Fibroblast of skin of left biceps (primary cell): ENCODE data around the gene C1QTNF1.
"Not testable (repeated sequence)": the region's sequence is repeated elsewhere in the genome, so short reads cannot be mapped to it uniquely, and the experiment has no call there.

Source experiments
- DNase-seq, 2 experiments: peaks; one replicate each; pipeline ENCODE4 v3.0.0-alpha.2; 2013; ENCODE audit warnings: low read depth in 2 of 2

C1QTNF1 gene

GRCh38 chr17:79022507-79022991, 1.4 kb upstream of the C1QTNF1 start:
- DNase-seq: no peak

DNA sequence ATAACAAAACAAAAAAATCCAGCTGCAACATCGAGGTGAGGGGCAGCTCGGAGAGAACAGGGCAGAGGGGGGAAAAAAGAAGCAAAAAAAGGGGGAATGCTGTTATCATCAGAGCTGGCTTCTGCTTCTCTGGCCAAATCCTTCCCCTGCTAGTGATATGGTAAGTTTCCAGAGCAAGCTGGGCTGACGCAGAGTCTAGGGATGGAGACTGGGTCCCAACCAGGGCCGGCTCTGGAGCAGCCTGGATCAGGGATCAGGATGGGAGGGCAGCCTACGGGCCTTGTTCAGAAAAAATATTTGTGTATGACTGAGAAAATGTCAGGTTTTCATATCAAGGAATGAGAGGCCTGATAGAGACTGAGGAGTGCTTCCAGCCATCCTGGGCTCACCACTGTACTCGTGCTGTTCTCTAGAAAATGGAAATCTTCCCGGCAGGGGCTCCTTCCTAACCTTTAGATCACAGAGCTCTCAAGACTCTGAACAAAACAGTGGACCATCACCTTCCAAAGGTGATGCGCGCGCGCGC, 726 bp upstream of the C1QTNF1 start:
- DNase-seq: no peak

GRCh38 chr17:79024901-79025737, 1.1 kb downstream of the C1QTNF1 start:
- DNase-seq: no peak

DNA sequence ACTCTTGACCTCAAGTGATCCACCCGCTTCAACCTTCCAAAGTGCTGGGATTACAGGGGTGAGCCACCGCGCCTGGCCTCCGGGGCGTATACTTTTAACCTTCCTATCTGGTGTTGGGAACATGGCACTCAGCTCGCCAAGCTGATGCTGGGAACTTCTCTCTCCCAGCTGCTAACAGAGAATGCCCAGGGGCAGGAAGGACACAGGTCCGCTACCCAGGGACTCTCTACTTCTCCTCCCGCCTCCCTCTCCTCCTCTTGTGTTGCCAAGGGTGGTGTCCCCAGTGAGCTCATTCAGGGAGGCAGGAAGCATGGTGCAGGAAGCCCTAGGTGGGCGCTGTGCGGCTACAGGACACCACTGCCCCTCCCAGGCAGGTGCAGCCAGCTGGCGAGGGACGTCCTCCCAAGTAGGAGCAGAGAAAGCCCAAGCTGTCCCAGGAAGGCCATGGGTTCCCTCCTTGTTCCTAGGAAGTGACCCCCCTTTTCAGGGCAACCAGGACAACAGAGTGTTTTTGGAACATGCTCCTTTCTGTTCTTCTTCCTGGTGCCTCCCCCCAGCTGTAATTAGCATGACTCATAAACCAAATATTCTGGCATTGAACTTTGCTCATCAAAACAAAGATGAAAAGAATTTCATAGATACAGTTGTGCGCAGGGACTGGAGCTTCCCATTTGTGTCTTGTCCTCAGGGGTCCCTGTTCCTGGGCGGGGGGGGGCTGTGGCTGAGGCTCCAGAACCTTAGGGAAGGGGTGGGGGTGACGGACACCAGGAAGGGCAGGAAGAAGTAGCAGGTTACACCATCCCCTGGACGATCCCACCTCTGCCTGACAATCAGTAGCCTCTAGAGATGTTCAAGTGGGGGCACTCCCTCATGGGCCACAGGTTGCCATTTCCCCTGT, 2.7 kb downstream of the C1QTNF1 start:
- no peak for DNase-seq

- no peak for DNase-seq
Measured at GRCh38 chr17:79027274-79027924, 3.4 kb downstream of the C1QTNF1 start.

- DNase-seq: no peak
Measured at GRCh38 chr17:79027925-79028491, 4.0 kb downstream of the C1QTNF1 start.

DNA sequence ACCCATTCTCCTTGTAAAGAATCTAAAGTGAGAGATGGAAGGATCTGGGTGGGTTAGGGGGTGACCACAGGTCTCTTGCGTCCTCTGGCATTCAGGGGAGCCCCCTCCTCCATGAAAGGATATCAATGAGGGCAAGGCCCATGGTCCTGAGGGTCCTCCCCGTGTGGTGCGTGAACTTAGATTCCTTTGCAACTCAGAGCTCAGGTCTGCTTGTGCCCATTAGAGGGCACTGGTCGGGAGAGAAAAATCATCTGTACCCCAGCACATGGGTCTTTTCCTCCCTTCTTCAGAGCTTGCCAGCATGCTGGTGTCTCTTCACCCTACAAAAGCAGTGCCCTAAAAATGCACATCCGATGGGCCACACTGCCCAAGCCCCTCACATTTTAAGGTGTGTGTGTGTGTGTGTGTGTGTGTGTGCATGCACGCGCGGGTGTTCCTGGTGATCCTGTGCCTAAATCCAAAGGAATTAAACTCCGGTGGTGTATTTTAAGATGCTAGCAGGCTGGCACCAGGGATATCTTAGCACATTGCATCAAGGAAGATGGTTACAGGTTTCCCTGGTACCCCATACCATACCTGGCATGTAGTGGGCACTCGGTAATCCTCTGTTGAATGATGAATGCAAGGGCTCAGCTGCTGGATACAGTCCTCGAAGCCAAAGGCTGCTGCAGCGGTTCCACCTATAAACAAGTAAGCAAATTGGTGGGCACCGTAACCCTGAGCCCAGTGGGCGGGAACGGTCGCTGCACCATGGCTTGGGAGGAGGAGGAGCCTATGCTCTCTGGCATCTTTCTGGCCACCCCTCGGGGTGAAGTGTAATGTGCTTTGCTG, 4.7 kb downstream of the C1QTNF1 start:
- no peak for DNase-seq

DNA sequence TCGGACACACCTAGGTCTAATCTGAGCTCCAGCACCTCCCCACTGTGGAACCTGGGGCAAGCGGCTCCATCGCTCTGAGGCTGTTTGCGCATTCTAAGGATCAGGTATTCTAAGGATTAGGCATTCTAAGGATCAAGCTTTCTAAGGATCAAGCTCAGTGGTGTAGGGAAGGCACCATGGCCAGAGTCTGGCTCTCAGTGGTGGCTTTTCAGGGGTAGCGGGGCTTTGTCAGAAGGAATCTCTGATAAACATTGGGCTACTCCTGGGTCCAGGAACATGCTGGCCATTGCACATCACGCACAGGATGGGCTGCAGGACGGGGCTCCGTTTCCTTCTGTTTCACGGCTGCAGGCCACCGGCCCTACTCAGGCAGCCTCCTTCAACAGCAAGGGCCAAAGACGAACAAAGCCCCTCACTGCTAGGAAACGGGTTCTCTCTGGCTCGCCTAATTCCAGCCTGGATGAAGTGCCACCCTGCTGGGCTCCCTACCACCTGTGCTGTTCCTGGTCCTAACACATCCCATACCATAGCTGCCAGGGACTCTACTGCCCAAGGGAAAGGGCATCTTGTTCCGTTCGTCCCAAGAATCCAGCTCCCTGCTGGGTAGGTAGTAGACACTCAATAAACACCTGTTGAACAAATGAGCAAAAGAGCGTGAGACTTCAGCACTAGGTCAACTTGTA, 5.5 kb downstream of the C1QTNF1 start:
- no peak for DNase-seq

DNA sequence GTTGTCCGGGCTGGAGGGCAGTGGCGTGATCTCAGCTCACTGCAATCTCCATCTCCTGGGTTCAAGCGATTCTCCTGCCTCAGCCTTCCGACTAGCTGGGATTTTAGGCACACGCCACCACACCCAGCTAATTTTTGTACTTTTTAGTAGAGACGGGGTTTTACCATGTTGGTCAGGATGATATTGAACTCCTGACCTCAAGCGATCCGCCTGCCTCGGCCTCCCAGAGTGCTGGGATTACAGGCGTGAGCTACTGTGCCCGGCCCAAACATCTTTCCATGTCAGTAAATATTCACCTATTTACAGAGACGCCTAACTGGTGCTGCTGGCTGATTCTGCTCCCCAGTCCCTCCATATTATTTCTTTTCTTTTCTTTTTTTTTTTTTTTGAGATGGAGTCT, 6.7 kb downstream of the C1QTNF1 start:
- DNase-seq: not testable (repeated sequence)

- no peak for DNase-seq
Measured at GRCh38 chr17:79031996-79032875, 8.3 kb downstream of the C1QTNF1 start.

DNA sequence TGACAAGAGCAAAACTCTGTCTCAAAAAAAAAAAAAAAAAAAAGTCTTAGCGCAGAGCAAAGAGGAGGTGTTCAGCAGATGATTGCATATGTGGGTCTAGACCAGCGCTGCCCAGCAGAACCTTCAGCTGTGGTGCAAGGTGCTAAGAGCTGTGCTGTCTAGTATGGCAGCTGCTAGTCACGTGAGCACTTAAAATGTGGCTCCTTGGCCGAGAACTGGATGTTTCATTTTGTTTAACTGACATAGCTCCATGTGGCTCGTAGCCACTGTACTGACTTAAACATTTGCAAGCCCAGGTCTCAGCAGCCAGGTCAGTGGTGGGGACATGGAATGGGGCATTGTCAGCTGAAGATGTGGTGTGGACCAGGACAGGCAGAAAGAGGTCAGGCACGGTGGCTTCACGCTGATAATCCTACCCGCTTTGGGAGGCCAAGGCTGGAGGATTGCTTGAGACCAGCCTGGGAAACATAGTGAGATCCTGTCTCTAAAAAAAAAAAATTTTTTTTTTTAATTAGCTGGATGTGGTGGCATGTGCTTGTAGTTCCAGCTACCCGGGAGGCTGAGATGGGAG, 9.2 kb downstream of the C1QTNF1 start:
- DNase-seq: no peak

DNA sequence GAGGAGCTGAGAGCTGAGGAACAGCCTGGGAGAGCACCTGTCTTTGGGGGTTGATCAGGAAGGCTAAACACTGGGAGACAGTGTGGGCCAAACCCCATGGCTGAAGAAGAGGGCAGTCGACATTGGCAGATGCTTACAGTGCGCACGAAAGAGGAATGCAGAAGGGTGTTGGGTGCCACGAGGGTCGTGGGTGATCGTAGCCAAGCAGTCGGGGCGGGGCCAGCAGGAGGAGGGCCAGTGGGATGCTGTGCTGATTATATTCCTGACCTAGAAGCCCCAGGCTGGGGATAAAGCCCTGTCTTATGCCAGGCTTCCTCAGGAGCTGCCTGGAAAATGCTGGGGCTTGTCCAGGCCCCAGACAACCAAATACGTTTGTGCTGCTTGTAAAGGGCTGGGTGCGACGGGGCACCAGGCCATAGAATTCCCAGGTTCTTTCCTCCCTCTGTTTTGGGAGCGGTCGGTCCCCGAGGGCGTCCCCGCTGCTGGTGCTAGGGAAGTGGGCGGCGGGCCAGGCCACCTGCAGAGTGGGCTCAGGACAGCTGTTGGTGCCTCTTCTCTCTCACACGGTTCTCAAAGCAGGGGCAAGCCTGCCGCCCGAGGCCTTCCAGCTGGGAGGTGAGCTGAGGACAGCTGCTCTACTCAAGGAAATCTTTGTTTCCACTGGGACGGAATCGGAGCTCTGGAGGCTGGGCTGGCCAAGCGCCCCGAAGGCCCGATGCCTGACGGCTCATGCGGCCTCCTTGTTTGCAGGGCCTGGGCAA, 10.0 kb downstream of the C1QTNF1 start:
- no peak for DNase-seq

- DNase-seq: no peak
Measured at GRCh38 chr17:79034931-79035485, 11.0 kb downstream of the C1QTNF1 start.

GRCh38 chr17:79035686-79036085, 11.7 kb downstream of the C1QTNF1 start:
- DNase-seq: no peak

DNA sequence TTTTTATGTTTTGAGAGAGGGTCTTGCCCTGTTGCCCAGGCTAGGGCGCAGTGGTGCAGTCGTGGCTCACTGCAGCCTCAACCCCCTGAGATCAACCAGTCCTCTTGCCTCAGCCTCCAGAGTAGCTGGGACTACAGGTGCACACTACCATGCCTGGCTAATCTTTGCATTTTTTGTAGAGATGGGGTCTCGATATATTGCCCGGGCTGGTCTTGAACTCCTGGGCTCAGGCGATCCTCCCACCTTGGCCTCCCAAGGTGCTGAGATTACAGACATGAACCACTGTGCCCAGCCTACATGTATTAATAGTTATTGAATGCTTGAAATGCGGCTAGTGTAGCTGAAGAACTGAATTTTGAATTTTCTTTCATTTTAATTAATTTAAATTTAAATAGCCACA, 12.2 kb downstream of the C1QTNF1 start:
- DNase-seq: no peak

DNA sequence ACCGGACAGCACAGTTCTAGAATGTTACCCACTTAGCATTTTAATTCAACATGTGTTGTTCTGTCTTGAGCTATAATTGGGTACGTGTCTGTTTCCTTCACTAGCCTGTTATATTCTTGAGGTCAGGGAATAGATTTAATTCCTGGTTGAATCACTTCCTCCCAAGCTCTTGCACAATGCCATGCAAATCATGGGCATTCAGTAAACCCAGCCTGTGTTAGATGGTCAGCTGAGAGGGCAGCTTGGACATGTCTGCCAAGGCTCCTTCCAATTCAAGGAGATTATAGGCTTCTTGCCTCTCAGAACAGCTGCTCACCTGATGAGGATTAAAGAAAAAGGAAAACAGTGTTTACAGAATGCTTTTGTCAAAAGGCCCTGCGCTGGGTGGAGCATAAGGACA, 12.6 kb downstream of the C1QTNF1 start:
- DNase-seq: no peak

GRCh38 chr17:79038545-79039135, 14.7 kb downstream of the C1QTNF1 start:
- peak; percentile 68 to 69 for DNase-seq
